Measurements from ENCODE around the gene KRTAP10-12. TPM values are rescaled to one million over a fixed set of nuclear protein-coding genes. Genes with fewer than 3 reads are reported as not detected.

Gene KRTAP10-12
- polyA plus RNA-seq, 2 of the 4 experiments (the other 2 are of a cell fraction), result not detected

- TF ChIP-seq HOXA7 (CRISPR knock-in tag; IDR thresholded peaks at IDR 0.05), result no peak
Measured at GRCh38 chr21:44700101-44701022, 3.4 kb downstream of the KRTAP10-12 start (continued).

GRCh38 chr21:44701023-44701400 lies 4.0 kb downstream of the KRTAP10-12 start:
- WGBS (ENCODE audit: missing lambda C conversion rate), result 51% methylated on average over 14 of the region's 14 CpGs
- H3K4me2 ChIP-seq, result no peak overlapping the region
- POLR2A ChIA-PET, result no interaction called here
- CTCF ChIA-PET, result no interaction called here
- FAIRE-seq (no peak), DNase-seq (ENCODE audit: low read depth in 1 of 2, low spot score in 1 of 2) (no peak), ATAC-seq (no peak)
- no peaks in the 10 kb centered on the region for H3K9me3 ChIP-seq
- H3K4me1 ChIP-seq, result no peaks in the 10 kb centered on the region
- no peak overlapping the region for H3K4me3 ChIP-seq
- TF ChIP-seq ZFP36 (IDR thresholded peaks at IDR 0.05; ENCODE audit: borderline replicate concordance, partially characterized antibody) (no peak), JUNB (IDR thresholded peaks at IDR 0.05) (no peak), HOXA7 (CRISPR knock-in tag; IDR thresholded peaks at IDR 0.05) (no peak), RFX5 (IDR thresholded peaks at IDR 0.05) (no peak), JUN (IDR thresholded peaks at IDR 0.05) (no peak), ZNF302 (CRISPR knock-in tag; IDR thresholded peaks at IDR 0.05) (no peak), RCOR1 (IDR thresholded peaks at IDR 0.05; ENCODE audit: low read depth, low read length) (no peak), E2F6 (IDR thresholded peaks at IDR 0.05; ENCODE audit: borderline replicate concordance, low read depth) (no peak), HDAC2 (IDR thresholded peaks at IDR 0.05) (no peak), POLR2AphosphoS2 (conservative IDR thresholded peaks at IDR 0.05; ENCODE audit: low read length) (no peak), PHF8 (IDR thresholded peaks at IDR 0.05; ENCODE audit: borderline replicate concordance, low read depth) (no peak), REST (IDR thresholded peaks at IDR 0.05) (no peak), RNF2 (IDR thresholded peaks at IDR 0.05; ENCODE audit: borderline replicate concordance, low read depth) (no peak), ELK1 (IDR thresholded peaks at IDR 0.05; ENCODE audit: low read depth, low read length) (no peak), CBX2 (IDR thresholded peaks at IDR 0.05; ENCODE audit: borderline replicate concordance, low read depth) (no peak)
- H3K27ac ChIP-seq, result no peak overlapping the region

- no peak overlapping the region for H3K4me3 ChIP-seq
- H3K27ac ChIP-seq, result no peak overlapping the region
- DNase-seq (ENCODE audit: low read depth in 1 of 2, low spot score in 1 of 2) (no peak), ATAC-seq (no peak), FAIRE-seq (no peak)
- POLR2A ChIA-PET, result no interaction called here
- no peak overlapping the region for H3K4me2 ChIP-seq
- no peaks in the 10 kb centered on the region for H3K4me1 ChIP-seq
- WGBS (ENCODE audit: missing lambda C conversion rate), result 23% methylated on average over 6 of the region's 12 CpGs
- CTCF ChIA-PET, result no interaction called here
- TF ChIP-seq PBX3 (IDR thresholded peaks at IDR 0.05), result no peak
- TF ChIP-seq BHLHE40 (IDR thresholded peaks at IDR 0.05; ENCODE audit: low read depth, low read length), result no peak
- TF ChIP-seq ELK1 (IDR thresholded peaks at IDR 0.05; ENCODE audit: low read depth, low read length), result no peak
- no peak for TF ChIP-seq HOXB13 (CRISPR knock-in tag; IDR thresholded peaks at IDR 0.05; ENCODE audit: low read depth)
- TF ChIP-seq FOSL2 (IDR thresholded peaks at IDR 0.05), result no peak
- TF ChIP-seq FOSL2 (CRISPR knock-in tag; IDR thresholded peaks at IDR 0.05), result no peak
- no peak for TF ChIP-seq RNF2 (IDR thresholded peaks at IDR 0.05; ENCODE audit: borderline replicate concordance, low read depth)
- no peak for TF ChIP-seq FOSB (CRISPR knock-in tag; IDR thresholded peaks at IDR 0.05)
- no peak for TF ChIP-seq PHF8 (IDR thresholded peaks at IDR 0.05; ENCODE audit: borderline replicate concordance, low read depth)
- TF ChIP-seq JUNB (IDR thresholded peaks at IDR 0.05), result no peak
- no peak for TF ChIP-seq POLR2AphosphoS2 (conservative IDR thresholded peaks at IDR 0.05; ENCODE audit: low read length)
- no peak for TF ChIP-seq KDM5A (IDR thresholded peaks at IDR 0.05)
- no peak for TF ChIP-seq NPAS2 (CRISPR knock-in tag; IDR thresholded peaks at IDR 0.05; ENCODE audit: borderline replicate concordance)
- no peak for TF ChIP-seq NFE2L2 (conservative IDR thresholded peaks at IDR 0.05; ENCODE audit: low read length)
- TF ChIP-seq ZNF302 (CRISPR knock-in tag; IDR thresholded peaks at IDR 0.05), result no peak
- TF ChIP-seq EHF (CRISPR knock-in tag; IDR thresholded peaks at IDR 0.05), result no peak
- no peak for TF ChIP-seq MAFK (IDR thresholded peaks at IDR 0.05; ENCODE audit: partially characterized antibody)
- no peaks in the 10 kb centered on the region for H3K9me3 ChIP-seq
Measured at GRCh38 chr21:44701541-44701940, 4.6 kb downstream of the KRTAP10-12 start.
